HEK293 (cell line): Measurements from ENCODE around the gene METTL24.

ENCODE experiments used
- ATF2 ChIP-seq: fragments of 450-650 bp; formaldehyde crosslinking; IDR thresholded peaks from 2 replicates; pipeline ENCODE4 v1.5.1; 2016; ENCODE audit warnings: missing biosample characterization, missing genetic modification characterization, low read depth
- BCL11A ChIP-seq: fragments of 450-650 bp; formaldehyde crosslinking; IDR thresholded peaks from 2 replicates; pipeline ENCODE4 v1.5.1; 2016; ENCODE audit warnings: low read depth, missing biosample characterization, missing genetic modification characterization
- CTCF ChIP-seq: fragments of 450-650 bp; formaldehyde crosslinking; IDR thresholded peaks from 2 replicates; pipeline ENCODE4 v1.5.1; 2016; ENCODE audit warnings: missing biosample characterization, missing genetic modification characterization
- KLF16 ChIP-seq: fragments of 450-650 bp; formaldehyde crosslinking; IDR thresholded peaks from 2 replicates; pipeline ENCODE4 v1.5.1; 2017; ENCODE audit warnings: missing biosample characterization, missing genetic modification characterization
- PBX3 ChIP-seq: sonication (generic); formaldehyde crosslinking; IDR thresholded peaks from 2 replicates; pipeline ENCODE4 v1.8.1; 2022; ENCODE audit warnings: mild to moderate bottlenecking, moderate library complexity, missing genetic modification reagents
- ZBTB21 ChIP-seq: fragments of 450-650 bp; formaldehyde crosslinking; IDR thresholded peaks from 2 replicates; pipeline ENCODE4 v1.5.1; 2017; ENCODE audit warnings: missing biosample characterization, missing genetic modification characterization
- ZNF629 ChIP-seq: fragments of 450-650 bp; formaldehyde crosslinking; IDR thresholded peaks from 2 replicates; pipeline ENCODE4 v1.5.1; 2017; ENCODE audit warnings: missing biosample characterization, missing genetic modification characterization
- ZNF776 ChIP-seq: fragments of 450-650 bp; formaldehyde crosslinking; IDR thresholded peaks from 2 replicates; pipeline ENCODE4 v1.5.0; 2017; ENCODE audit warnings: missing biosample characterization, missing genetic modification characterization, borderline replicate concordance
- TF ChIP-seq, protein P1 (sequence below): fragments of 450-650 bp; formaldehyde crosslinking; IDR thresholded peaks from 2 replicates; pipeline ENCODE4 v1.5.1; 2016; ENCODE audit warnings: missing biosample characterization, missing genetic modification characterization
- TF ChIP-seq, protein P2 (sequence below): fragments of 450-650 bp; formaldehyde crosslinking; IDR thresholded peaks from 2 replicates; pipeline ENCODE4 v1.5.1; 2016; ENCODE audit warnings: missing biosample characterization, missing genetic modification characterization

DNA sequence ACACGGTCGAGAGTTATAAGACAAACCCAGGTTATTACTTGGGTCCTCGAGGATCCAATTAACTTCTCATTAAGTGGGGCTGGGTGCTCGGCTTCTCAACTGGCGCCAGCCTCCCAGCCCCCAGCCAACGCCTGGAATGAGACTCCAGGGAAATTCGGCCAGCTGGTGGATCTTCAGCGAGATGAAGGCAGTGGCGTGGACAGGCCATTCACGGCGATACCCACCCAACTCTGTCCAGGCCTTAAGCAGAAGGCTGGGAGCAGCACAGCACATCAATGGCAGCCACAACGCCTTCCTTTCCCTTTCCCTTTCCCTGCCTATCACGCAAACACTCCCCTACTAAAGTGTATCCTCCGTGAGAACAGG, 868 bp downstream of the METTL24 start:
- no peak for TF ChIP-seq KLF16 (tag by site-specific recombination)
- TF ChIP-seq, protein P1, sequence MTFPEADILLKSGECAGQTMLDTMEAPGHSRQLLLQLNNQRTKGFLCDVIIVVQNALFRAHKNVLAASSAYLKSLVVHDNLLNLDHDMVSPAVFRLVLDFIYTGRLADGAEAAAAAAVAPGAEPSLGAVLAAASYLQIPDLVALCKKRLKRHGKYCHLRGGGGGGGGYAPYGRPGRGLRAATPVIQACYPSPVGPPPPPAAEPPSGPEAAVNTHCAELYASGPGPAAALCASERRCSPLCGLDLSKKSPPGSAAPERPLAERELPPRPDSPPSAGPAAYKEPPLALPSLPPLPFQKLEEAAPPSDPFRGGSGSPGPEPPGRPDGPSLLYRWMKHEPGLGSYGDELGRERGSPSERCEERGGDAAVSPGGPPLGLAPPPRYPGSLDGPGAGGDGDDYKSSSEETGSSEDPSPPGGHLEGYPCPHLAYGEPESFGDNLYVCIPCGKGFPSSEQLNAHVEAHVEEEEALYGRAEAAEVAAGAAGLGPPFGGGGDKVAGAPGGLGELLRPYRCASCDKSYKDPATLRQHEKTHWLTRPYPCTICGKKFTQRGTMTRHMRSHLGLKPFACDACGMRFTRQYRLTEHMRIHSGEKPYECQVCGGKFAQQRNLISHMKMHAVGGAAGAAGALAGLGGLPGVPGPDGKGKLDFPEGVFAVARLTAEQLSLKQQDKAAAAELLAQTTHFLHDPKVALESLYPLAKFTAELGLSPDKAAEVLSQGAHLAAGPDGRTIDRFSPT (tag by site-specific recombination): no peak
- no peak for TF ChIP-seq CTCF (tag by site-specific recombination)
- no peak for TF ChIP-seq ZNF776 (tag by site-specific recombination)
- no peak for TF ChIP-seq ATF2 (tag by site-specific recombination)
- TF ChIP-seq PBX3 (CRISPR knock-in tag): no peak
- TF ChIP-seq ZNF629 (tag by site-specific recombination): no peak
- TF ChIP-seq BCL11A: no peak
- TF ChIP-seq, protein P2, sequence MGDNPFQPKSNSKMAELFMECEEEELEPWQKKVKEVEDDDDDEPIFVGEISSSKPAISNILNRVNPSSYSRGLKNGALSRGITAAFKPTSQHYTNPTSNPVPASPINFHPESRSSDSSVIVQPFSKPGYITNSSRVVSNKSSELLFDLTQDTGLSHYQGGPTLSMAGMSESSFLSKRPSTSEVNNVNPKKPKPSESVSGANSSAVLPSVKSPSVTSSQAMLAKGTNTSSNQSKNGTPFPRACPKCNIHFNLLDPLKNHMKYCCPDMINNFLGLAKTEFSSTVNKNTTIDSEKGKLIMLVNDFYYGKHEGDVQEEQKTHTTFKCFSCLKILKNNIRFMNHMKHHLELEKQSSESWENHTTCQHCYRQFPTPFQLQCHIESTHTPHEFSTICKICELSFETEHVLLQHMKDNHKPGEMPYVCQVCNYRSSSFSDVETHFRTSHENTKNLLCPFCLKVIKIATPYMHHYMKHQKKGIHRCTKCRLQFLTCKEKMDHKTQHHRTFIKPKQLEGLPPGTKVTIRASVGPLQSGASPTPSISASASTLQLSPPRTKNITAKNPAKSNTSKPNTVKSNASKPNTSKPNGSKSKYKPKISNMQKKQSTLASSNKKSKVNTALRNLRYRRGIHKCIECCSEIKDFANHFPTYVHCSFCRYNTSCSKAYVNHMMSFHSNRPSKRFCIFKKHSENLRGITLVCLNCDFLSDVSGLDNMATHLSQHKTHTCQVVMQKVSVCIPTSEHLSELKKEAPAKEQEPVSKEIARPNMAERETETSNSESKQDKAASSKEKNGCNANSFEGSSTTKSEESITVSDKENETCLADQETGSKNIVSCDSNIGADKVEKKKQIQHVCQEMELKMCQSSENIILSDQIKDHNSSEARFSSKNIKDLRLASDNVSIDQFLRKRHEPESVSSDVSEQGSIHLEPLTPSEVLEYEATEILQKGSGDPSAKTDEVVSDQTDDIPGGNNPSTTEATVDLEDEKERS (tag by site-specific recombination): no peak
- TF ChIP-seq ZBTB21 (tag by site-specific recombination): no peak
